ENCODE results near the gene MGMT.

MGMT gene

GRCh38 chr10:129814681-129815646, 347.9 kb downstream of the MGMT start:
- no peak overlapping the region for H3K27ac ChIP-seq (replicated peaks)
- no peak for TF ChIP-seq REST (IDR thresholded peaks at IDR 0.05; ENCODE audit: insufficient replicate concordance, low read depth)
- no peak for TF ChIP-seq GABPA (IDR thresholded peaks at IDR 0.05; ENCODE audit: low read depth)
- TF ChIP-seq POLR2AphosphoS5 (IDR thresholded peaks at IDR 0.05; ENCODE audit: low read depth) = no peak
- no peak for TF ChIP-seq SPI1 (IDR thresholded peaks at IDR 0.05; ENCODE audit: borderline replicate concordance, low read depth)
- TF ChIP-seq CTCF (IDR thresholded peaks at IDR 0.05; ENCODE audit: insufficient read depth, low read length) = no peak
- no peak overlapping the region for H3K4me3 ChIP-seq (replicated peaks; ENCODE audit: insufficient read depth, low read length)
- H3K27me3 ChIP-seq (ENCODE audit: insufficient read depth, poor library complexity, severe bottlenecking) = no peaks in the 10 kb centered on the region
- DNase-seq (ENCODE audit: low read depth in 1 of 2, low spot score in 1 of 2) = no peak

- no peak for TF ChIP-seq REST (IDR thresholded peaks at IDR 0.05; ENCODE audit: insufficient replicate concordance, low read depth)
- no peak for TF ChIP-seq POLR2AphosphoS5 (IDR thresholded peaks at IDR 0.05; ENCODE audit: low read depth)
- no peak for TF ChIP-seq SPI1 (IDR thresholded peaks at IDR 0.05; ENCODE audit: borderline replicate concordance, low read depth)
- no peak for TF ChIP-seq CTCF (IDR thresholded peaks at IDR 0.05; ENCODE audit: insufficient read depth, low read length)
- no peak for TF ChIP-seq GABPA (IDR thresholded peaks at IDR 0.05; ENCODE audit: low read depth)
- no peak for DNase-seq (ENCODE audit: low read depth in 1 of 2, low spot score in 1 of 2)
- Histone ChIP-seq H3K27me3 (ENCODE audit: insufficient read depth, poor library complexity, severe bottlenecking) (no peaks in the 10 kb centered on the region), H3K4me3 (replicated peaks; ENCODE audit: insufficient read depth, low read length) (no peak overlapping the region), H3K27ac (replicated peaks) (no peak overlapping the region)
Observed at GRCh38 chr10:129815898-129816655, 349.0 kb downstream of the MGMT start.

- no peak overlapping the region for H3K4me3 ChIP-seq (replicated peaks; ENCODE audit: insufficient read depth, low read length)
- no peak for DNase-seq (ENCODE audit: low read depth in 1 of 2, low spot score in 1 of 2)
- H3K27me3 ChIP-seq (ENCODE audit: insufficient read depth, poor library complexity, severe bottlenecking) = no peaks in the 10 kb centered on the region
- no peak for TF ChIP-seq SPI1 (IDR thresholded peaks at IDR 0.05; ENCODE audit: borderline replicate concordance, low read depth)
- no peak for TF ChIP-seq POLR2AphosphoS5 (IDR thresholded peaks at IDR 0.05; ENCODE audit: low read depth)
- TF ChIP-seq GABPA (IDR thresholded peaks at IDR 0.05; ENCODE audit: low read depth) = no peak
- no peak for TF ChIP-seq CTCF (IDR thresholded peaks at IDR 0.05; ENCODE audit: insufficient read depth, low read length)
- TF ChIP-seq REST (IDR thresholded peaks at IDR 0.05; ENCODE audit: insufficient replicate concordance, low read depth) = no peak
- H3K27ac ChIP-seq (replicated peaks) = no peak overlapping the region
Observed at GRCh38 chr10:129816656-129817045, 349.6 kb downstream of the MGMT start.
